T47D (cell line): ENCODE measurements around the gene ITGA2.

Source experiments
- DNase-seq, 2 experiments: peaks; one replicate each; pipeline versions ENCODE4 v3.0.0 to v3.0.0-alpha.2; 2011 to 2012; ENCODE audit warnings: low read depth in 1 of 2, low spot score in 1 of 2
- JUND ChIP-seq: IDR thresholded peaks from 2 replicates; pipeline ENCODE4 v1.6.1; 2012; ENCODE audit warnings: low read depth
- in situ Hi-C: cut with HindIII; loops from 2 replicates; pipeline ENCODE4 v1.10.0; 2016; ENCODE audit warnings: low sequenced_read_pairs, low pct_unique_long_range_greater_than_20kb

Gene ITGA2

DNA sequence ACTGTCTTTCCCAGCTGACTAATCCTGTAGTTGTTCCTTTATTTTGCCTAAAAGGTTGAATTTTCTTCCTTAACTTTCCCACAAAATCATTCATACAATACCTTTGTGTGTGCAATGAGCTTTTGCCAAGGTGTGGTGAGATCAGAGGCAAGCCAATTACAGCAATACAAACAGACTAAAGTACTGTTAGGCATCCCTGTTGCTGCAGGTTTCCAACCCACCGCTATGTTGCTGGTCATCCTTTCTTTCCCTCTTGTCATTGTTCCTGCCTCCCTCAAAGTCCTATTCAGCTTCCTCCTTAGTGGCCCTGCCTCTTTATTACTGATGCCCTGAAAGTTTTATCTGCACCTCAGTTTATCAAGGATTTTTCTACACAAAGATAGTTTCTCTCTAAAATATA is 22.1 kb downstream of the ITGA2 start:
- no peak for DNase-seq
- no peak for TF ChIP-seq JUND
- in situ Hi-C loops: no loop called here

DNA sequence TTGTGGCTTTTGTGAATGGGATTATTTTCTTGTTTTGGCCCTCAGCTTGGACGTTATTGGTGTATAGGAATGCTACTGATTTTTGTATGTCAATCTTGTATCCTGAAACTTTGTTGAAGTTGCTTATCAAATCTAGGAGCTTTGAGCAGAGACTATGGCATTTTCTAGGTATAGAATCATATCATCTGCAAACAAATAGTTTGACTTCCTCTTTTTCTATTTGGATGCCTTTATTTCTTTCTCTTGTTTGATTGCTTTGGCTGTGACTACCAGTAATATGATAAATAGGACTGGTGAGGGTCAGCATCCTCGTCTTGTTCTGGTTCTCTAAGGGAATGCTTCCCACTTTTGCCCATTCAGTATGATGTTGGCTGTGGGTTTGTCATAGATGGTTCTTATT is 24.7 kb downstream of the ITGA2 start:
- DNase-seq: no peak
- in situ Hi-C loops: no loop called here
- no peak for TF ChIP-seq JUND

DNA sequence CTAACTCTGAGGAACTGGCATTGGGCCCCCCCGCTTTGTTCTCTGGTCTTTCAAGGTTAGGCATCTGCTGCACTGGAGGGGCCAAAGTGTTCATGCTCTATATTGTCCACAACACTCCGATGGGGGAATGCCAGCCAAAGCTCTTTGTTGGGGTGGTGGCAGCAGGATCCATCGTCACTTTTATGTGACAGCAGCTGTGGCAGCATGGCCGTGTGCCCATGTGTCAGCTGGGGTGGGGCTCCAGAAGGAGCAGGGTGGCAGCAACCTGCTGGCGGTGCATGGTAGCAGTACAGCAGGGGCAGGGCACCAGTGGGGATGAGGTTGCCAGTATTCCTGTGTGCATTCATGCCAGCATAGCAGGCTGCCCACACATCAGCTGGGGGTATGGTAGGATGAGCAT is 28.2 kb downstream of the ITGA2 start:
- no peak for TF ChIP-seq JUND
- in situ Hi-C loops: no loop called here
- DNase-seq: no peak

DNA sequence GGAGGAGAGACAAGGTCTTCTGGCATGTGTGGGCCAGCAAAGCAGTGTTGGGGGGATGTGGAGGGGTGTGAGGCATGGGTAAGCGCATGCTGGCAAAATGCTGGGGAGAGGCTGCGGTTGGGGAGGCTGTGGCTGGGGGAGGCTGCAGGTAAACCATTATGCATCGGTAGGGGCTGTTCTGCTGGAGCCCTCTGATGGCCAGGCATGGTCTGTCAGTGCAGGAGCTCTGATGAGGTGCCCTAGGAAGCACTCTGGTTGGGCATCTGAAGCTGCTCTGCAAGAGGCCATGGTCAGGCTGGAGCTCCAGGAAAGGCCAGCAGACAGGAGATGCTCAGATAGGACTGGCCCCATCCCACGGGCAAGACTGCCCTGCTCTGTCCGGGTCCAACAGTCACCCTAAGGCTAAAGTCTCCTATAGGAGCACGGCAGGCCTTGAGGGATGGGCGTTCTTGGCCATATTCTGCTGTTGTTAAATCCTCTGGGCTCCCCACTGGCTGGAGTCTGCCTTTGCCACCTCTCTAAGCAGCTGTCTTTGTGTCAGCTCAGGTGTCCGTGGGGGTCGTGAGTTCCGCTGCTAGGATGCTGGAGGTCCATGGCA is 28.7 kb downstream of the ITGA2 start:
- DNase-seq: no peak
- no peak for TF ChIP-seq JUND
- in situ Hi-C loops: no loop called here

DNA sequence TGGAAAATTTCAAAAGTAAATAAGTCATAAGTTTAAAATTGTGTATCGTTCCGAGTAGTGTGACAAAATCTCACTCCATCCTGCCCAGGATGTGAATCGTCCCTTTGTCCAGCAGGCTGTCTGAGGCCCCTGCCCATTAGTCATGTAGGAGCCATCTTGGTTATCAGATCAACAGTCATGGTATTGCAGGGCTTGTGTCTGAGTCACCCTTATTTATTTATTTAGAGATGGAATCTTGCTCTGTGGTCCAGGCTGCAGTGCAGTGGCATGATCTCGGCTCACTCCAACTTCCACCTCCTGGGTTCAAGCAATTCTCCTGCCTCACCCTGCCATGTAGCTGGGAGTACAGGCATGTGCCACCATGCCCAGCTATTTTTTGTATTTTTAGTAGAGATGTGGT is 30.2 kb downstream of the ITGA2 start:
- no peak for TF ChIP-seq JUND
- in situ Hi-C loops: no loop called here

DNA sequence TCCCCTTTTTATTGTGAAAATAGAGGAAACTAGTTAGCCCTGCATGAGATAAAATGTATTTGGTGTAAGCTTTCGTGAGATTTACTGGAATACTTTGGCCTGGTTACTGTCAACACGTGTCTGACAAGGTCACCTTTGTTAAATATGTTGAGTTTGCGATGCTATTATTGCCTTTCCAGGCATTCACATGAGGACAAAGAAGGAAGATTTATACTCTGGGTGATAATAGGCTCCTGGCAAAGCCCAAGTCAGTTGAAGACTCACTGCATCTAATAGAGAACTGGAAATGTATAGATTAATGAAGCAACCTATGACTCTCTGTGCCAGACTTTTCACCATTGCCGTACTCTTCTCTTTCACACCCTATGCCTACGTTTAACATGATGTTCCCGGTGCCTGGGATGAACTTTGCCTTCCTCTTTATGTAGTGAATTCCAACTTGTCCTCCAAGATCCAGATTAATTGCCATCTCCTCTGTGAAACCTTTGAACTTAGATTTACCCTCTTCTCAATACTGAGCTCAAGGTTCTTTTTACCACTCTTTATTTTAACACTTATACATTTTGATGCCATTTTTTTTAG is 33.9 kb downstream of the ITGA2 start:
- in situ Hi-C loops: no loop called here
- TF ChIP-seq JUND: no peak
- DNase-seq: no peak

More for the DNA sequence above, 30.2 kb downstream of the ITGA2 start:
- DNase-seq: peak in 1 of 2 experiments; percentile 54

DNA sequence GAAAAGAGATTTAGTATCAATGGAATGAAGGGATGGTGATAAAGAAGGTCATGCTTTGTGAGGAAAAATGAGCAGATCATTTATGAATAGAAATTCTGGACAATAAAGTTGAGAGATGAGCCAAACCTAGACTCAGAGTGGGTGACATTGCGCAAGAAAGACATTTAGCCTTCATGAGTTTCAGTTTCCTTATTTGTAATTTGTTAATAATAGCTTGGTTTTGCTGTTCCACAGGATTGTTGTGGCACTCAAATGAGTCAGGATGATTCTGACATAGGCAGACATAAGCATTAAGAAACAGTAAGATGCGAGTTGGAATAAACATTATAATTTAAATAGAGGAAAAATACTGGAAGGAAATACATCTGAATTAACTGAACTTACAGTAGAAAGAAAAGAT is 34.8 kb downstream of the ITGA2 start:
- no peak for TF ChIP-seq JUND
- DNase-seq: no peak
- in situ Hi-C loops: no loop called here

DNA sequence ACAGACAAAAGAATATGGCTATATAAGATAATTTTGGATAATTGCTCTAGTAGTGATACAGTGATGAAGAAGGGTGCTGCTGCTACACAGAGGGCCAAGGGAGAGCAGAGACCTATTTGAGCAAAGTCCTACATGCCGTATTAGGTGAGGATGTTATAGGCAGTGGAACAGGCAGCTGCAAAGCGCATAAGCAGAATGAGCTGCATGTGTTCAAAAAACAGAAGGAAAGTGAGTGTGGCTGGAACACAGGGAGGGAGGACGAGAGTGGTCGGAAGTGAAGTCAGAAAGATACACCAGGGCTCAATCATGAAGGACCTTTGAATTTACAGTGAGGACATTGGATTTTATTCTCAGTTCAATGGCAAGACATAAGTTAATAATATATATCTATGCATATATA is 35.4 kb downstream of the ITGA2 start:
- no peak for TF ChIP-seq JUND
- DNase-seq: no peak
- in situ Hi-C loops: no loop called here

DNA sequence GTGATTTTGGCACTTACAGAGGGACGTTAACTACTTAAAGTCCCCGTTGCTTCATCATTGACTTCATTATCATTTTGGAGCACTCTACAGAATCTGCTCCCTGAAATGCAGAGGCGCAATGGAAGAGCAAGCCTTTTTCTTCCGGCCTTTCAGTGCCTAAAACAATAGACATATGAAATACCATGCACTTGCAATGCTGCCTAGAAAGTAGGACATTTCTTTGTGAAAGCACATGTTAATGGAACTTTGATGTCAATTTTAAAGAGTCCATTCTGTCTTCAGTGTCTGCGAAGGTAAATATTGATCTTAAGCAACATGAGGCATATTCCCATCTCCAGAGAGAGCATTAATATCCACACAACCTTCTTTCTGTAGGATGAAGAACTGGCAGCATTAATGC is 36.3 kb downstream of the ITGA2 start:
- no peak for DNase-seq
- in situ Hi-C loops: no loop called here
- no peak for TF ChIP-seq JUND

DNA sequence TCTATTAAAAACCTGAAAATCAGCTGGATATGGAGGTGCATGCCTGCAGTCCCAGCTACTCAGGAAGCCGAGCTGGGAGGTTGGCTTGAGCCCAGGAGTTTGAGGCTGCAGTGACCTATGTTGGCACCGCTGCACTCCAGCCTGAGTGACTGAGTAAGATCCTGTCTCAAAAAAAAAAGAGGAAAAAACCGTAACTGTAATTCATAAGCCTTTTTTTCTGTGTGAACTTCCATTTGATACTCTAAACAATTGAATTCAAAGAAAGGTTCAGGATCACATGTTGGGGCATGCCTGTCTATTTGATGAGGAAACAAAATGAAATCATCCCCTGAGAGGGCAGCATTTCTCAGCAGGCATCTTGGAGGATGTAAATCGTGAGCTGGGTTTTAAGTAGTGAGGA is 38.8 kb downstream of the ITGA2 start:
- in situ Hi-C loops: no loop called here
- TF ChIP-seq JUND: no peak
- DNase-seq: no peak

DNA sequence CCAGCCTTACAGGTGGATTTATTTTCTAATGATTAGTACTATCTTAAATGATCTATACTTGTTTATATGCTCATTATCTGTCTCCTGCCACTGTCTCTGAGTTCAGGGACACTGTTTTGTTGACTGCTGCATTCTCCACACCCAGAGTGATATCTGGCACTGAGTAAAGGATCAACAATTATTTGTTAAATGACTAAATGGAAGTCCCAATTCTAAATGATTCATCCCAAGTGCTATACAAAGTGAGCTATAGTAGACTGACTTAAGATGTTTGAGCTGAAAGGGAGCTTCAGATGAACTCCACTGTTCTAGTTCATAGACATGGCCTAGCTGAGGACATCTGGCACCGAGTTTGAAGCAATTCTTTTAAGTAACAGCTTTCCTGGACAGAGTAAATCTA is 40.5 kb downstream of the ITGA2 start:
- DNase-seq: no peak
- in situ Hi-C loops: no loop called here
- TF ChIP-seq JUND: no peak

DNA sequence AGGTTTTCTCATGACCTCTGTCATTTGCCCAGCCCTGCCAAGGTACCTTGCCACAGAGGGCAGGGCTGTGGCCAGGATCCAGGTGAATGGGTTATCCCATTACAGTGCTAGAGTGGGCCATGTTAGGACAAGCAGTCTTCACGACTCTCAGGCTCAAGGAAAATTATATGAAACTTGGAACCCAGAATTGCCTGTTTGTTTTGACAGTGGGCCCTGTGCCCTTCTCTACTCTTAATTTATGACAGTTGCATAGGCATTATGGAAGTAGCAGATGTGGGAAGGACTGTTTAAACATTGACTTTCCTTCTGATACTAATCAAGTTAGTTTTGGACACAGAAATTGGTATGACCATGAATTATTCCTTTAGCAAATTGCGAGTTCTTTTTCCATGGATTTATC is 41.7 kb downstream of the ITGA2 start:
- in situ Hi-C loops: no loop called here
- TF ChIP-seq JUND: no peak
- peak in 1 of 2 experiments; percentile 29 for DNase-seq

DNA sequence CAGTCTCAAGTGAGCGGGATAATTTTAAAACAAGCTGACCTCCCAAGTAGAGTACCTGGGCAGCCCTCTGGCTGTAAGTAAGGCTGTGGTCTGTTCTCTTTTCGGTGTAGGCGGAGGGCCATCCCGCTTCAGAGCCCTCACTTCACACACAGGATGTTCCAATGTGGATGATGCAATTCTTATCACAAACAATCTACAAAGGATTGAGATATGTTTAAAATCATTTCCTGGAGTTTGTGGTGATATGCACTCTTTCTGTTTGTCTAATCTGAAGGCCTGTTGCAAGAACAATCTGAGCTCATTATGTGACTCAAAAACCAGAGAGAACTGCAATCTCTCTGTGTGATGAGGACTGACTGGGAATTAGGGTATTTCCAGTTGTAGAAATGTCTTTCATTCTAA is 42.5 kb downstream of the ITGA2 start:
- in situ Hi-C loops: no loop called here
- no peak for TF ChIP-seq JUND
- DNase-seq: no peak

DNA sequence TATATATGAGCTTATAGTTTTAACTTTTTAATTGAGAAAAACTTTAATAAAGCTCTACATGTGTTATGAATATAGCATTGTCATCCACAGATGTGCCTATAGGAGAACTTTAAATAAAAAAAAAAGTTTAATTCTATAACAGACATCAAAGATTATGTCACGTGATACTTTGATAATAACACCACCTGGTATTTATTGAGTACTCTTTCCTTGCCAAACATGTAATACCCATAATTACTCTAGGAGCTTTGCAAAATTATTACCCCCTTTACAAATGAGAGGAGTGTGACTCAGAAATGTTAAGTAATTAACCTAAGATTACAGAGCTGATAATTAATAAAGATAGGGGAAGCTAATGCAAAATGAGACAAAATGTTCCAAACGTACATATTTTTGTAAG is 43.0 kb downstream of the ITGA2 start:
- in situ Hi-C loops: no loop called here

More for the DNA sequence above, 43.0 kb downstream of the ITGA2 start:
- DNase-seq: no peak
- TF ChIP-seq JUND: no peak
